GM18526 (cell line): ENCODE data around the gene PACRGL.

Source experiments
- POLR2A ChIP-seq: IDR thresholded peaks from 3 replicates; pipeline ENCODE4 v1.6.1; 2011; ENCODE audit not compliant: insufficient read length; ENCODE audit errors: extremely low read depth

Gene PACRGL

DNA sequence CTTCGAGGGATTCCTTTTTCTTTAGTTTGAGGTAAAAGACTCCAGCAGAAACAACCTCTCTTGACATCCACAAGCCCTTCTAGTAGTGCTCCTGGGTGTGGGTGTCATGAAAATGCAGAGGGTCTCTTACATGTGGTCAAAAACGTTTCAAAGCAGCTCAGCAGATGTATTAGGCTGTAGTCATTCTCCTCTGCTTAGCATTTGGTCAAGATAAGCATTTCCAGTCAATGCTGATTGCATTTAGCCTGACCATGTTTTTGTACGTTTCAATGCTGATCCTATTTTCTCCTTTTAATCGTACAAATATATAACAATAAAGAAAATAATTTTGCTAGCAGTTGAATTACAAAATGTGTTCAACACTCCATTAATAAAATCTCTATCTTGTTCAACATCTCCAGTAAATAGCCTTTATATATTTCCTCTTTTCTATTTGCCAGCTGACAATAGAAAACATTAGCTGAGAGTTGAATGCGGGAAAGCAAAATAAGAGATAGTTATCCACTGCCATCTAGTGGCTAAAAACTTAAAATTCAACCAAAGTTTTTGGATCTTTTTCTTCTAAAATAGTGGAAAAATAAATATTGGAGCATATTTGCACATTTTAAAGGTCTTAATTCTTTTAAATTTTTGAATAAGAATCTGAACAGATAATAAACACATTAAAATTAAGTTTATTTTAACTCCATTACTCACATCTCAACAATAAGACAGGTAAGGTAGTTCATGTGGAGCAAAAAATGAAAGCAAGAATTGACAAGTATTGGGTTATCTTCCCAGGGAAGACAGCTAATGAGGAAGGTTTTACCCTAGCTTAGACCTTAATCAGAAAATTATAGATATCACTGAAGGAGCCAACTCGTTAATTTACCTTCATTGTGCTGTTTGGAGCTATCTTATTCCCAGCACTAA lies 15.2 kb upstream of the PACRGL start:
- TF ChIP-seq POLR2A: no peak

- TF ChIP-seq POLR2A: no peak
Observed at GRCh38 chr4:20687864-20688263, 12.4 kb upstream of the PACRGL start.

DNA sequence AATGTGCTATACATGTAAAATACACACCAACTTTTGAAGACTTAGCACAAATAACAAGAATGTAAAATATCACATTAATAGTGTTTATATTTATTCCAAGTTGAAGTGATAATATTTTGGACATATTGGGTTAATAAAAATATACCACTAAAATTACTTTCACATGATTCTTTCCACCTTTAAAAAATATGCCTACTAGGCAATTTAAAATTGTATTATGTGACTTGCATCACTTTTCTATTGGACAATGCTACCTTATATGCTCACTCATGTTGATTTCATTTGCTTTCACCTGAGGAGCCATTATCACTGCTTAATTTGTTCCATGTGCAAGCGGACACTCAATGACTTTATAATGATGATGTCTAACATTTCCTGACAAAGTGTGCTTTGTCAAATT lies 3.4 kb upstream of the PACRGL start:
- no peak for TF ChIP-seq POLR2A

- TF ChIP-seq POLR2A: no peak
Observed at GRCh38 chr4:20698382-20698781, 1.9 kb upstream of the PACRGL start.

- no peak for TF ChIP-seq POLR2A
Observed at GRCh38 chr4:20698820-20699219, 1.4 kb upstream of the PACRGL start.

GRCh38 chr4:20711335-20711734 lies 11.1 kb downstream of the PACRGL start:
- no peak for TF ChIP-seq POLR2A

DNA sequence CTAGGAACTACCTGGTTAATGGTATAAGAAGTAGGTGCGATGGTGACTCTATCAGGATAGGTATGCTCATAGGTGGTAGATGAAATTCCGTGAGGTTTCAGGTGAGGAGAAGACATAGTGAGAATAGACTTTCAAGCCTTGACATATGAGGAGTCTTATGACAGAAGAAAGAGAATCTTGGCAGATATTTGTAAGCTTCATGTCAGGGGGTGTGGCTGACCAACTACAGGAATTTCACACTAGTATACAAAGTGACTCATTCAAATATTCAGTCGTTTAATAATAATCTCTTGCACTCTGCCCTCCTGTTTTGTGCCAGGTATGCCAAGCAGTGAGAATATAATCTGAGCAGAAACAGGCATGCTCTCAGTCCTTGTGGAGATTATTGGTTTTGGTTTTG lies 22.8 kb downstream of the PACRGL start:
- no peak for TF ChIP-seq POLR2A

GRCh38 chr4:20723463-20723862 lies 23.2 kb downstream of the PACRGL start:
- TF ChIP-seq POLR2A: no peak

- no peak for TF ChIP-seq POLR2A
Observed at GRCh38 chr4:20724915-20725314, 24.7 kb downstream of the PACRGL start.

GRCh38 chr4:20735931-20736330 lies 35.7 kb downstream of the PACRGL start:
- no peak for TF ChIP-seq POLR2A

GRCh38 chr4:20752641-20753040 lies 52.4 kb downstream of the PACRGL start:
- no peak for TF ChIP-seq POLR2A

GRCh38 chr4:20754036-20754435 lies 53.8 kb downstream of the PACRGL start:
- TF ChIP-seq POLR2A: no peak

DNA sequence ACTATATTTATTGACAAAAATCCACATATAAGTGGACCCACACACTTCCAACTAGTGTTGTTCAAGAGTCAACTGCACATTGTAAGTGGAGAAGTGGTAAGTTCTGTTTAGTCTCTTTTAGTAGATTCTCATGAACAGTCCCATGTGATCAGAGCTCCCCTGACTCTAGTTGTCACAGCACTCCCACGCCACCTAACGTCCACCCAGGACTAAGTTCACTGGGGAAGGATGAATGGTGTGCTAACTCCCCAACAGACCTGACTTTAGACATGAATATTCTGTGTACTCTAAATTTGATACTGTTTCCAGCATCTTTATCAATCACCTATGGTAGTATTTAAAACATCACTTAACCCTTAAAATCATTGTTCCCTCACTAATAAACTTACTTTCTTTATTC lies 59.8 kb downstream of the PACRGL start:
- TF ChIP-seq POLR2A: no peak

DNA sequence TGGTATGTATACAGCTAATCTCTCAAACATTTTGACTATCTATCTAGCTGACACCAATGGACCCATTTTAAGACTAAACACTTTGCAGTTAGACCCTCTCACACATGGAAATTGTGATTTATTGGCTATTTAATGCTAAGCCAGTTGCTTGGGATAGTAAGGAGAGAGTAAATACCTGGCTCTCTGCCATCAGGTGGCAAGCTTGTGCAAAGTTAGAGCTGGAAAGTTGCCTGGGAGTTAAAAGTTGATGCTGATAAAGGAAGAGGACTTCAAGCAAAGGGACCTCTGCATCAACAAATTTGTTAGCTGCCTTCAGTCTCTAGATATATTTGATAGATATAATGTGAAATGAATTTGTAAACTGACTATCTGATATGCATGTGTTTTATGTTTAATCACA lies 61.1 kb downstream of the PACRGL start:
- no peak for TF ChIP-seq POLR2A

- no peak for TF ChIP-seq POLR2A
Observed at GRCh38 chr4:20761826-20762225, 61.6 kb downstream of the PACRGL start.

- no peak for TF ChIP-seq POLR2A
Observed at GRCh38 chr4:20764366-20764992, 64.2 kb downstream of the PACRGL start.

DNA sequence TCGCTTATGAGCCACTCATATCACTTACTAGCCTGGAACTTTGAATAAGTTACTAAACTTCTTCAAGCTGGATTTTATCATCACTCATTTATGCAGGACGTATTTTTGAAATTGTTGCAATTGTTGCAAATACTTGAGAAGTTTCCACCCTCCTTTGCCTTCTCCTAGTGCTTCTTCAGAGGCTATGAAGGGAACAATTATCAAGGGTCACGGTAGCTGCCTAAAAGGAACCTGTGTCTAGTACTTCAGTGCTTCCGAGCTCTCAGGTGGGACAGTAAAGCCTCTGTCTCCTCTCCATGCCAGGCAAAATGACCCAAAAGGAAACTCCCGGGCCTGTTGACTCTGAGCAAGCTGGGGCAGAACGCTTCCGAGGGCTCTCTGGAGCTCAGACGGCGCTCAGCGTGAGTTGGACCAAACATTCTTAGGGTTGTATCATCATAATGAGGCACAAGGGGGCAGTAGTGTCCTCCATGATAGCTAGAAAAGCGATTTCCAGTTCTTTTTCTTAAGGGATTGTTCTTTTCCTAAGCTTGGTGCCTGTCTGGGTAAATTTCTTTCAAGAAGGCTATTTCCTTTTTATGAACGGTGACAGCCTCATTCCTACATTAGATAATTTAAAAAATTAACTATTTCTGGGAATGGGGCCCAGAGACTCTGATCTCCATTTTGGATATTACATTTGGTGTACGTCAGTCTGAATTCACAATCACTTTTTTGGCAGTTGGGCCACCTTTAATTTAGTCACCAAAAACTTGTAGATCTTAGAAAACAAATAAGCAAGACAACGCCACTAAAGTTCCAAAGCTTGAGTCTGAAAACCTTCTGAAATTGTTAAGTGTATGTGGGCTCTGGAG lies 73.1 kb downstream of the PACRGL start:
- no peak for TF ChIP-seq POLR2A
